ENCODE results near the gene USH1G.

Gene USH1G

GRCh38 chr17:74953134-74953687, 30.2 kb upstream of the USH1G start:
- no peak for FAIRE-seq

- FAIRE-seq: no peak
Measured at GRCh38 chr17:74952431-74953133, 29.5 kb upstream of the USH1G start.

- FAIRE-seq: no peak
Measured at GRCh38 chr17:74951680-74952421, 28.8 kb upstream of the USH1G start.

GRCh38 chr17:74951065-74951464, 28.0 kb upstream of the USH1G start:
- no peak for FAIRE-seq

- no peak for FAIRE-seq
Measured at GRCh38 chr17:74950207-74950606, 27.2 kb upstream of the USH1G start.

GRCh38 chr17:74949455-74950115, 26.5 kb upstream of the USH1G start:
- FAIRE-seq: no peak

- FAIRE-seq: no peak
Measured at GRCh38 chr17:74947041-74947754, 24.1 kb upstream of the USH1G start.

- no peak for FAIRE-seq
Measured at GRCh38 chr17:74946641-74947040, 23.6 kb upstream of the USH1G start.

- FAIRE-seq: no peak
Measured at GRCh38 chr17:74945543-74945942, 22.5 kb upstream of the USH1G start.

GRCh38 chr17:74943808-74944522, 20.9 kb upstream of the USH1G start:
- no peak for FAIRE-seq

GRCh38 chr17:74941128-74941725, 18.2 kb upstream of the USH1G start:
- FAIRE-seq: no peak

GRCh38 chr17:74939534-74939933, 16.5 kb upstream of the USH1G start:
- no peak for FAIRE-seq

- no peak for FAIRE-seq
Measured at GRCh38 chr17:74938194-74938950, 15.3 kb upstream of the USH1G start.

- FAIRE-seq: no peak
Measured at GRCh38 chr17:74937064-74938051, 14.3 kb upstream of the USH1G start.

GRCh38 chr17:74936470-74936799, 13.4 kb upstream of the USH1G start:
- FAIRE-seq: no peak

- FAIRE-seq: no peak
Measured at GRCh38 chr17:74935585-74936469, 12.8 kb upstream of the USH1G start, which contains the start of gene OTOP3. TSS of gene OTOP3 (plus strand) at chr17:74935898. CDS start at chr17:74935922, 24 bp downstream.

- FAIRE-seq: no peak
Measured at GRCh38 chr17:74935048-74935447, 12.0 kb upstream of the USH1G start.

- no peak for FAIRE-seq
Measured at GRCh38 chr17:74930535-74931036, 7.5 kb upstream of the USH1G start.

GRCh38 chr17:74928786-74929185, 5.7 kb upstream of the USH1G start:
- no peak for FAIRE-seq
